ENCODE data around the gene FOXP3. TPM values are rescaled to one million over a fixed set of nuclear protein-coding genes. Genes with fewer than 3 reads are reported as not detected.
"Not testable (repeated sequence)": the region's sequence is repeated elsewhere in the genome, so short reads cannot be mapped to it uniquely, and the experiment has no call there.

Gene FOXP3
- total RNA-seq, 1 donor from 2014 or later: 1.5 TPM

GRCh38 chrX:49308604-49309269 lies 44.2 kb upstream of the FOXP3 start:
- no peak for TF ChIP-seq POLR2A (IDR thresholded peaks at IDR 0.05)
- no peak for TF ChIP-seq POLR2AphosphoS5 (IDR thresholded peaks at IDR 0.05; ENCODE audit: insufficient read depth in 1 of 2, low read depth in 1 of 2)

DNA sequence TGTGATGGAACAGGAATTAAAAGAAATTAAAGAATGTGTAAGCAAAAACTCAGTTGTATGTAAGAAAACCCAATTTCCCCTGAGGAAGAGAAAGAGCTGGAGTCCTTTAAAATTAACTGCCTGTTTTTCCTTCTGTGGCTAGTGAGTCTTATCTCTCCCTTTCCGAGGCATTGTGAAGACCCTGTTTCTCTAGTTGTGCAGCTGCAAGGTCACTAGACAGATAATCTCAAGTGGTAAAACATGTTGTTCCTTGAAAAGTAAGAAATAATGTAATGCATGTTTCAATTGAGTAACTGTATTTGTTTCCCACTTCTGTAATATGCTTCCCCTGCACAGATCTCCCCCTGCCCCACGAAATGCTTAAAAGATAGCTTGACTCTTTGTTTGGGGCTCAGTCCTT lies 43.3 kb upstream of the FOXP3 start:
- H3K27ac ChIP-seq; H3K27me3 ChIP-seq; H3K4me3 ChIP-seq; H3K36me3 ChIP-seq; H3K9me3 ChIP-seq; intact Hi-C loops (cut with DNase I); DNase-seq (ENCODE audit: extremely low spot score in 2 of 2): not testable (repeated sequence)
- H3K4me1 ChIP-seq: peaks cover 22% of the 10 kb centered on the region

More at GRCh38 chrX:49308604-49309269, 44.2 kb upstream of the FOXP3 start:
- intact Hi-C loops (cut with DNase I): no loop called here
- Histone ChIP-seq H3K36me3 (no peaks in the 10 kb centered on the region), H3K27ac (peak overlapping the region; percentile 60), H3K27me3 (no peaks in the 10 kb centered on the region), H3K9me3 (no peaks in the 10 kb centered on the region), H3K4me3 (peak overlapping the region; percentile 38 to 43), H3K4me1 (peaks cover 22% of the 10 kb centered on the region)
- DNase-seq (ENCODE audit: extremely low spot score in 2 of 2): no peak

- no peaks in the 10 kb centered on the region for H3K36me3 ChIP-seq
- no peak for DNase-seq (ENCODE audit: extremely low spot score in 2 of 2)
- peaks cover under 1% of the 10 kb centered on the region for H3K4me1 ChIP-seq
- H3K9me3 ChIP-seq: no peaks in the 10 kb centered on the region
- no peak within 1 kb of the TSS for H3K4me3 ChIP-seq
- intact Hi-C loops (cut with DNase I): no loop called here
- no peaks in the 10 kb centered on the region for H3K27me3 ChIP-seq
- H3K27ac ChIP-seq: no peak within 1 kb of the TSS
- TF ChIP-seq POLR2A (IDR thresholded peaks at IDR 0.05) (no peak), POLR2AphosphoS5 (IDR thresholded peaks at IDR 0.05; ENCODE audit: insufficient read depth in 1 of 2, low read depth in 1 of 2) (no peak)
- TF ChIP-seq, protein P1, sequence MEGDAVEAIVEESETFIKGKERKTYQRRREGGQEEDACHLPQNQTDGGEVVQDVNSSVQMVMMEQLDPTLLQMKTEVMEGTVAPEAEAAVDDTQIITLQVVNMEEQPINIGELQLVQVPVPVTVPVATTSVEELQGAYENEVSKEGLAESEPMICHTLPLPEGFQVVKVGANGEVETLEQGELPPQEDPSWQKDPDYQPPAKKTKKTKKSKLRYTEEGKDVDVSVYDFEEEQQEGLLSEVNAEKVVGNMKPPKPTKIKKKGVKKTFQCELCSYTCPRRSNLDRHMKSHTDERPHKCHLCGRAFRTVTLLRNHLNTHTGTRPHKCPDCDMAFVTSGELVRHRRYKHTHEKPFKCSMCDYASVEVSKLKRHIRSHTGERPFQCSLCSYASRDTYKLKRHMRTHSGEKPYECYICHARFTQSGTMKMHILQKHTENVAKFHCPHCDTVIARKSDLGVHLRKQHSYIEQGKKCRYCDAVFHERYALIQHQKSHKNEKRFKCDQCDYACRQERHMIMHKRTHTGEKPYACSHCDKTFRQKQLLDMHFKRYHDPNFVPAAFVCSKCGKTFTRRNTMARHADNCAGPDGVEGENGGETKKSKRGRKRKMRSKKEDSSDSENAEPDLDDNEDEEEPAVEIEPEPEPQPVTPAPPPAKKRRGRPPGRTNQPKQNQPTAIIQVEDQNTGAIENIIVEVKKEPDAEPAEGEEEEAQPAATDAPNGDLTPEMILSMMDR (IDR thresholded peaks at IDR 0.05): no peak
Observed at GRCh38 chrX:49303346-49303745, 38.8 kb upstream of the FOXP3 start, which contains the start of gene GAGE10. Gene GAGE10 (plus strand): TSS chrX:49303646. CDS start chrX:49304860, 1,214 bp downstream.

GRCh38 chrX:49300703-49301102 lies 36.2 kb upstream of the FOXP3 start:
- H3K36me3 ChIP-seq: no peaks in the 10 kb centered on the region
- TF ChIP-seq POLR2A (IDR thresholded peaks at IDR 0.05) (no peak), POLR2AphosphoS5 (IDR thresholded peaks at IDR 0.05; ENCODE audit: insufficient read depth in 1 of 2, low read depth in 1 of 2) (no peak)
- TF ChIP-seq, protein P1 (IDR thresholded peaks at IDR 0.05): no peak
- no peaks in the 10 kb centered on the region for H3K27me3 ChIP-seq
- no peaks in the 10 kb centered on the region for H3K9me3 ChIP-seq
- H3K27ac ChIP-seq: no peak overlapping the region
- intact Hi-C loops (cut with DNase I): no loop called here
- H3K4me1 ChIP-seq: no peaks in the 10 kb centered on the region
- DNase-seq (ENCODE audit: extremely low spot score in 2 of 2): no peak
- no peak overlapping the region for H3K4me3 ChIP-seq

- H3K36me3 ChIP-seq; DNase-seq (ENCODE audit: extremely low spot score in 2 of 2); H3K4me3 ChIP-seq; H3K27ac ChIP-seq; H3K27me3 ChIP-seq; H3K9me3 ChIP-seq; H3K4me1 ChIP-seq; intact Hi-C loops (cut with DNase I): not testable (repeated sequence)
Observed at GRCh38 chrX:49299293-49299692, 34.8 kb upstream of the FOXP3 start.

DNA sequence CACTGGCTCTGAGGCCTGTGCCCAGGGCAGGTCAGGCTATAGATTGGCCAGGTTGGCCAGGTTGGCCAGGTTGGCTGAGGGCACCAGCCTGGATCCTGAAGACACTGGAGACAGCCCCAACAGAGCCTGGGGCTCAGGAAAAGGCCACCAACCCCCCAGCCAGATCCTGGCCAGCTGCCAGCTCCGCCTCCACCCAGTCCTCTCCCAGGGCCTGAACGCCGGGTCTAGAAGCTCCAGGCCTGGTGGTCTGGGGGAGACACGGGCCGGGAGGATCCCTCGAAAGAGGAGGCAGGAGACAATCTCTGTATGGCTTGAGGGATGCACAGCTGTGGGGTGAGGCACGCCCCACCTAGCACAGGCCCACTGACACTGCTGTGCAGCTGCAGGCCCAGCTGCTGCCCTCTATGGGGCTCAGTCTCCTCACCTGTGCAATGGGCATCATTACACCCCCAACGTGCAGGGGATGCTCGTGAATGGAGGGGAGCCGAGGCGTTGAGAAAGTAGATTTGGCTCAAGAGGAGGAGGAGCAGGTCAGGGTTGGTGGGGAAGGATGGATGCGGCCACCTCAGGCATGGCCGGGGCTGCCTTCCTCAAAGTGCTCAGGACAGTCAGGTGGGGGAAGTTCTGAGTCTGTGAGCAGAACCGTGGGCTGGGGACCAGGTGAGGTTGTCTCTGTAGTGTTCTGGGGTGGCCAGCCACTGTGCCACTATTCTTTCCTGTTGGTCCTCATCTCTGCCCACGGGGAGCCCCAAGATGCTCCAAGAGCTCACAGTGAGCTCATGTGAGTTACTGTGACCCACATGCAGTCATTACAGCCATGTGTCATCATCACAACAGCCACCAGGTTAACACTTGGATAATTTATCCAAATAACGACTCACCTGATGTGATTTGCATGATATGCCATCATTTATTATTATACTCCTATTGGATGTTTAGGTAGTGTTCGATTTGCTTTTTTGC lies 28.2 kb upstream of the FOXP3 start:
- no peak for DNase-seq (ENCODE audit: extremely low spot score in 2 of 2)
- Histone ChIP-seq H3K27ac (no peak overlapping the region), H3K4me1 (no peaks in the 10 kb centered on the region), H3K36me3 (no peaks in the 10 kb centered on the region), H3K9me3 (no peaks in the 10 kb centered on the region), H3K4me3 (no peak overlapping the region), H3K27me3 (no peaks in the 10 kb centered on the region)
- intact Hi-C loops (cut with DNase I): no loop called here
- TF ChIP-seq, protein P1 (IDR thresholded peaks at IDR 0.05): no peak
- no peak for TF ChIP-seq POLR2A (IDR thresholded peaks at IDR 0.05)
- TF ChIP-seq POLR2AphosphoS5 (IDR thresholded peaks at IDR 0.05; ENCODE audit: insufficient read depth in 1 of 2, low read depth in 1 of 2): no peak

Measured in vagina (tissue), 2 donors.